HTERT RPE-1 (cell line): Measurements from ENCODE around the gene PSMF1.
"Not testable (repeated sequence)": the region's sequence is repeated elsewhere in the genome, so short reads cannot be mapped to it uniquely, and the experiment has no call there.

ENCODE experiments used
- in situ Hi-C: fragments of 300-500 bp; cut with MboI; formaldehyde crosslinking; loops from 4 replicates; pipeline ENCODE4 v1.14.3; 2020; ENCODE audit warnings: low sequenced_read_pairs

Gene PSMF1

GRCh38 chr20:1212023-1212422, 93.6 kb downstream of the PSMF1 start:
- in situ Hi-C loops = no loop called here

DNA sequence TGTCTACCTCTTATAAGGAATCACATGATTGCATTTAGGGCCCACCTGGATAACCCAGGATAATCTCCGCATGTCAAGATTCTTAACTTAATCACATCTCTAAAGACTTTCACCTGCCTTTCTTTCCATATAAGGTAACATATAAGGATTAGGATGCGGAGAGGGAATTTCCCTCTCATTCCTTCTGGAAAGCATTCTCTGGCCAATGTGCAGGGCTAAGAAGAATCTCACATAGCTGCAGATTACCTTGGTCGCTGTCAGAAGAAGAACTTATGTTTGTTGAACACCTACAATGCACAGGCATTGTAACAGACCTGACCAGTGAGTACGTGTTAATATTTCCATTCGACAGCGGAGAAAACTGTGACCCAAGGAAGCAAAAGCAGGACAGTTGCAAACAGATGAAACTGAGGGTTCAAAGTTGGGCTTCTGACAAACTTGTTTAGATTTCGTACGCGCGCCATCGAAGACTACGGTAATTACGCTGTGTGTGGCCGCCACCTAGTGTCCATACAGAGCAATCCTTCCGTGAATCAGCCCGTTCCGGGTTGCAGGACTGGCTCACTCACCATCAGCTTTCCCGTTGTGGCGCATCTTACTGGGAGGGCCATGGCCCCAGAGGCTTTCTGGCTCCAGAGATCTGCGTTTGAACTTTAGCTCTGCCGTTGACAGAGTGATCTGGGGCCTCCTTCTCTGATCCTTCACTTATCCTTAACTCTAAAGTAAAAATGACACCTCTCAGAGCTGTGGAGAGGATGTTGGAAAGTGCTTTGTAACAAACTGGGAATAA, 94.4 kb downstream of the PSMF1 start:
- in situ Hi-C loops = no loop called here

DNA sequence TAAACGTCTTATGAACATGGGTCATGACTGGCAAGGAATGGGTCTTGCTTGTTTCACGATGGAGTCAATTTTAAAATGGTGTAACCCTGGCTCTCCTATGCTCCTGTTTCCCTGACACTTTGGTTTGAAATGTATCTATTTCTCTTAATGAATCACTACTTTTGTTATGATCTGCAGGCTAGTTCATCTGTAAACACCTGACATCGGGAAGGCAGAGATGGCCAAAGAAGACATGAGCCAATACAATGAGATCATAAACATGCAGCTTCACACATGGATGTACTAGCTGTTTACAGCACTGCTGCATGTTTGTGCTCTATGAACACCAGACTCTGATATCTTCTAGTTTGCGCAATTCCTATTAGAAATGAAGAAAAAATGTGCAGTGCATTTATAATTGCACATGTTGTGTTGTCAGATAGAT, 96.4 kb downstream of the PSMF1 start:
- in situ Hi-C loops = no loop called here

DNA sequence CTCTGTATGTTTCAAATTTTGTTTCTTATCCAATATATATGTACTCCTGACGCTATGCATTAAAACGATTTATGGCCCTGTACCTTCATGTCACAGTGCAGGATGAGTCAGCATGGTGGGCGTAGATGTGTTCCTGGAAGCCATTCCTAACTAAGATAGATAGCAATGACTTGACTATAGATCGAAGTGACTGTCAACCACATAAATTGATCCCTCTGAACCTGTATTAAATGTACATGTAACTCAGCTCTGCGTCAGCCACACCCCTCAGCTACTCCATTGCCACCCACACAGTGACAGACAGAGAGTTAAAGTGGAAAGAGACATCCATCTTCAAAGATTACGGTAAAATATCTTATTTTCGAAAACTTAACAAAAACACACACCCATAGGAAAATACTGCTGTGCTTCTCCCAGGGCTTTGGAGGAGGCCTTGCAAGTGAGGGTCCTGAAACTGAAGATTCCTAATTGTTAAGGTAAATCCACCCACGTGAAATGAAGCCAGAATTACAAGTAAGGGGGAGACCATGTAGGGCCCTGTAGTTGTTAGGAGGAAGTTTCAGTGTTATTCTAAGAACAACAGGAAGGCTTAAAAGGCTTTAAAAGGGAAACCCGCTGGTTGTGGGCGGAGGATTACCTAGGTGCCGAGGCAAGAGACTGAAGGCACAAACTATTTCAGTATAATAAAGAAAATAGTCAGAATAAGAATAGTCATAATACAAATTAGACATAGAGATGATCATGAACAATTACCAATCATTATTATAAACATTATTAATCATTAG, 97.2 kb downstream of the PSMF1 start:
- in situ Hi-C loops = no loop called here

DNA sequence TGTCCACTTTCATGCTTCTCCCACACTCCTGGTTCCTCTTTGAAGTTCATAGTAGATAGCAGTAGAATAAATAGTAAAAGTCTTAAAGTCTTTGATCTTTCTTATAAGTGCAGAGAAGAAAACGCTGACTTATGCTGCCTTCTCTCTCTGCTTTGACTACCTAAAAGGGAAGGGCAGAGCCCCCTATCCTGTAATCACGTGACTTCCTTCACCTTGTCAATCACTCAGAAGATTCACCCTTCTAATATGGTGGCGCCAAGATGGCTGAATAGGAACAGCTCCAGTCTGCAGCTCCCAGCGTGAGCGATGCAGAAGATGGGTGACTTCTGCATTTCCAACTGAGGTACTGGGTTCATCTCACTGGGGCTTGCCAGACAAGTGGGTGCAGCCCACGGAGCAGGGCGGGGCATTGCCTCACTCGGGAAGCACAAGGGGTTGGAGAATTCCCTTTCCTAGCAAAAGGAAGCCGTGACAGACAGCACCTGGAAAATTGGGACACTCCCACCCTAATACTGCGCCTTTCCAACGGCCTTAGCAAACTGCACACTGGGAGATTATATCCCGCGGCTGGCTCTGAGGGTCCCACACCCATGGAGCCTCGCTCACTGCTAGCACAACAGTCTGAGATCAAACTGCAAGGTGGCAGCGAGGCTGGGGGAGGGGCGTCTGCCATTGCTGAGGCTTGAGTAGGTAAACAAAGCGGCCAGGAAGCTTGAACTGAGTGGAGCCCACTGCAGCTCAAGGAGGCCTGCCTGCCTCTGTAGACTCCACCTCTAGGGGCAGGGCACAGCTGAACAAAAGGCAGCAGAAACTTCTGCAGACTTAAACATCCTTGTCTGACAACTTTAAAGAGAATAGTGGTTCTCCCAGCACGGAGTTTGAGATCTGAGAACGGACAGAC, 98.4 kb downstream of the PSMF1 start:
- in situ Hi-C loops = not testable (repeated sequence)
